Esophagus squamous epithelium (tissue), 5 donors: ENCODE data around the gene OR2V1. TPM values are rescaled to one million over a fixed set of nuclear protein-coding genes. Genes with fewer than 3 reads are reported as not detected.
"Not testable (repeated sequence)": the region's sequence is repeated elsewhere in the genome, so short reads cannot be mapped to it uniquely, and the experiment has no call there.

Experiments
- DNase-seq: peaks from one replicate; lab custom pipeline; 2025; lab: John Stamatoyannopoulos, UW
- H3K27ac ChIP-seq, 4 donors: fragments of 200-600 bp; sonication (generic); one replicate each; pipeline ENCODE4 v1.5.1; 2016 to 2019; ENCODE audit warnings: mild to moderate bottlenecking in 1 of 4
- H3K27me3 ChIP-seq, 4 donors: fragments of 200-600 bp; sonication (generic); 1 replicate in 3 of 4; 2 replicates in 1 of 4; pipeline versions ENCODE4 v1.5.1 to v1.6.0; 2017 to 2021; ENCODE audit warnings: antibody characterized with exemption in 1 of 4
- H3K36me3 ChIP-seq, 3 donors: fragments of 200-600 bp; sonication (generic); one replicate each; pipeline ENCODE4 v1.5.1; 2016 to 2019
- H3K4me1 ChIP-seq, 3 donors: fragments of 200-600 bp; sonication (generic); one replicate each; pipeline ENCODE4 v1.5.1; 2017 to 2019
- H3K4me3 ChIP-seq, 4 donors: fragments of 200-600 bp; sonication (generic); 1 replicate in 3 of 4; 2 replicates in 1 of 4; pipeline ENCODE4 v1.5.1; 2016 to 2019; ENCODE audit warnings: mild to moderate bottlenecking in 2 of 4, moderate library complexity in 1 of 4
- H3K9me3 ChIP-seq, 3 donors: fragments of 200-600 bp; sonication (generic); one replicate each; pipeline ENCODE4 v1.5.1; 2016 to 2019
- CTCF ChIP-seq, 6 experiments: fragments of 450-650 bp in 4 of 6; fragments of 200-600 bp in 2 of 6; sonication (generic) in 2 of 6; IDR thresholded peaks; one replicate each; pipeline ENCODE4 v1.5.1; 2016 to 2019; ENCODE audit warnings: antibody characterized with exemption in 6 of 6, mild to moderate bottlenecking in 4 of 6, moderate library complexity in 4 of 6
- POLR2A ChIP-seq, 4 donors: fragments of 450-650 bp; IDR thresholded peaks; one replicate each; pipeline ENCODE4 v1.6.1; 2017; ENCODE audit warnings: antibody characterized with exemption in 4 of 4, mild to moderate bottlenecking in 4 of 4, moderate library complexity in 3 of 4
- WGBS, 2 donors: methylation state at CpG; one replicate each; pipeline ENCODE4 v1.1.5; 2018; 5-methylcytosine and 5-hydroxymethylcytosine counted together
- intact Hi-C: fragments of 100-400 bp; cut with DNase I; formaldehyde crosslinking; loops from one replicate; pipeline ENCODE4 v1.15.0; 2022
- total RNA-seq, 4 donors: library from RNA; depleted of rRNA; stranded (reverse); fragments of >200 nt; gene quantifications; one replicate each; pipeline ENCODE4 v1.1.0, GENCODE V29; 2016
- donor health status: DM: yes; HTN: yes; CAD: no.

Gene OR2V1
- total RNA-seq, 4 donors from 2014 or later: not detected

DNA sequence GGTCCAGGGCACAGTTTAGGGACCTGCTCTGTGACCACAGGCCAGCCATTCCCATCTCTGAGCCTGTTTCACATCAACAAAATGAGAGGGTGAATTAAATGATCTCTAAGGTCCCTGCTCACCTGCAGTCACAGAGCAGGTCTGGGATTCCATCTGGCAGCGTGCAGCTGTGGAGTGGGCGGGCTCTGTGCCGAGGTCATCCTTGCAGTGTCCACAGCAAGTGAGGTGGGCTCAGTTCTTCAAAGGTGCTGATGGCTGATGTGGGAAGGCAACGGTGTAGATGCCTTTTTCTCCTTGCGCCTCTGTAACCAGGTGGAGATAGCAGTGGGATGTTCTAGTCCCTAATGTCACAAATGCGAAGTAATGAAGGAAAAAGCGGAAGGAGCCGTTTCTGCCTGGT, 11.9 kb downstream of the OR2V1 start:
- TF ChIP-seq CTCF (IDR thresholded peaks at IDR 0.05): no peak
- TF ChIP-seq POLR2A (IDR thresholded peaks at IDR 0.05): no peak
- H3K27me3 ChIP-seq: peaks cover 0 to 93% (median 10%) of the 10 kb centered on the region in 4 donors
- H3K4me3 ChIP-seq: no peak overlapping the region
- DNase-seq: no peak
- H3K36me3 ChIP-seq: no peaks in the 10 kb centered on the region
- WGBS, 2 donors: 89 to 94% methylated on average over 6 to 8 of the region's 8 CpGs
- intact Hi-C loops: no loop called here
- H3K9me3 ChIP-seq: no peaks in the 10 kb centered on the region
- peaks cover 0 to 15% (median 7%) of the 10 kb centered on the region in 3 donors for H3K4me1 ChIP-seq
- no peak overlapping the region for H3K27ac ChIP-seq

- peaks cover 0 to 96% (median 11%) of the 10 kb centered on the region in 4 donors for H3K27me3 ChIP-seq
- intact Hi-C loops: no loop called here
- TF ChIP-seq POLR2A (IDR thresholded peaks at IDR 0.05): no peak
- no peak for TF ChIP-seq CTCF (IDR thresholded peaks at IDR 0.05)
- 100% methylated on average over 1 to 3 of the region's 6 CpGs for WGBS, 2 donors
- no peak for DNase-seq
- peaks cover 0 to 15% (median 7%) of the 10 kb centered on the region in 3 donors for H3K4me1 ChIP-seq
- H3K4me3 ChIP-seq: no peak overlapping the region
- no peak overlapping the region for H3K27ac ChIP-seq
- H3K36me3 ChIP-seq: no peaks in the 10 kb centered on the region
- H3K9me3 ChIP-seq: no peaks in the 10 kb centered on the region
Measured at GRCh38 chr5:181118369-181118768, 12.6 kb downstream of the OR2V1 start.

- H3K27ac ChIP-seq: no peak overlapping the region
- peak overlapping the region in 1 of 4 donors; percentile 27 for H3K4me3 ChIP-seq
- peaks cover 0 to 98% (median 11%) of the 10 kb centered on the region in 4 donors for H3K27me3 ChIP-seq
- no peak for TF ChIP-seq POLR2A (IDR thresholded peaks at IDR 0.05)
- TF ChIP-seq CTCF (IDR thresholded peaks at IDR 0.05): no peak
- H3K36me3 ChIP-seq: no peaks in the 10 kb centered on the region
- intact Hi-C loops: no loop called here
- no peaks in the 10 kb centered on the region for H3K9me3 ChIP-seq
- H3K4me1 ChIP-seq: peaks cover 0 to 15% (median 0%) of the 10 kb centered on the region in 3 donors
- no peak for DNase-seq
- 2 to 8% methylated on average over 26 to 30 of the region's 47 CpGs for WGBS, 2 donors
Measured at GRCh38 chr5:181114844-181115778, 15.9 kb downstream of the OR2V1 start.

GRCh38 chr5:181114284-181114843, 16.6 kb downstream of the OR2V1 start:
- WGBS, 2 donors: 58 to 73% methylated on average over 21 to 22 of the region's 33 CpGs
- TF ChIP-seq POLR2A (IDR thresholded peaks at IDR 0.05): no peak
- no peak for TF ChIP-seq CTCF (IDR thresholded peaks at IDR 0.05)

GRCh38 chr5:181113572-181113971, 17.4 kb downstream of the OR2V1 start:
- H3K27ac ChIP-seq, H3K36me3 ChIP-seq, DNase-seq, H3K4me3 ChIP-seq, H3K9me3 ChIP-seq, intact Hi-C loops: not testable (repeated sequence)
- 75 to 100% methylated on average over 2 to 3 of the region's 13 CpGs for WGBS, 2 donors
- peaks cover 0 to 15% (median 0%) of the 10 kb centered on the region in 3 donors for H3K4me1 ChIP-seq
- peaks cover 0 to 100% (median 15%) of the 10 kb centered on the region in 4 donors for H3K27me3 ChIP-seq

More at GRCh38 chr5:181114284-181114843, 16.6 kb downstream of the OR2V1 start:
- H3K9me3 ChIP-seq: no peaks in the 10 kb centered on the region
- intact Hi-C loops: no loop called here
- H3K27me3 ChIP-seq: peaks cover 0 to 100% (median 13%) of the 10 kb centered on the region in 4 donors
- DNase-seq: no peak
- H3K4me1 ChIP-seq: peaks cover 0 to 15% (median 0%) of the 10 kb centered on the region in 3 donors
- no peak overlapping the region for H3K27ac ChIP-seq
- no peaks in the 10 kb centered on the region for H3K36me3 ChIP-seq
- H3K4me3 ChIP-seq: no peak overlapping the region
